ENCODE data around the gene HYI.

DNA sequence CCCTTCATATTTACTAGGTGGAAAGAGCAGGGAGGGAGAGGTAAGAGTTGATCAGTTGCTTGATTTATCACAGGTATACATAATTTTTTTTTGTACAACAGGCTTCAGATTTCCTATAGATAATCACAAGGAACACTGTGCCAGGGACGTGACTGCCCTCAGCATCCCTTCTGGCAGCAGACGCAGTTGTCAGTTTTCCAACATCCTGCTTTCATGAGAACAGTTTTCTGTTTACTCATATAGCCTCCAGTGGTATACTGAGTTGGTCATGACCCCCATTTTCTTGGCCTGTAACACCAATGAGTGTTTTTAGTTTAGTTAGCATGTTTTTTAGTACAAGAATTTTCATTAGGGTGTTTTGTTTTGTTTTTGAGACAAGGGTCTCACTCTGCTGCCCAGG is 39.1 kb upstream of the HYI start:
- TF ChIP-seq, protein P1, sequence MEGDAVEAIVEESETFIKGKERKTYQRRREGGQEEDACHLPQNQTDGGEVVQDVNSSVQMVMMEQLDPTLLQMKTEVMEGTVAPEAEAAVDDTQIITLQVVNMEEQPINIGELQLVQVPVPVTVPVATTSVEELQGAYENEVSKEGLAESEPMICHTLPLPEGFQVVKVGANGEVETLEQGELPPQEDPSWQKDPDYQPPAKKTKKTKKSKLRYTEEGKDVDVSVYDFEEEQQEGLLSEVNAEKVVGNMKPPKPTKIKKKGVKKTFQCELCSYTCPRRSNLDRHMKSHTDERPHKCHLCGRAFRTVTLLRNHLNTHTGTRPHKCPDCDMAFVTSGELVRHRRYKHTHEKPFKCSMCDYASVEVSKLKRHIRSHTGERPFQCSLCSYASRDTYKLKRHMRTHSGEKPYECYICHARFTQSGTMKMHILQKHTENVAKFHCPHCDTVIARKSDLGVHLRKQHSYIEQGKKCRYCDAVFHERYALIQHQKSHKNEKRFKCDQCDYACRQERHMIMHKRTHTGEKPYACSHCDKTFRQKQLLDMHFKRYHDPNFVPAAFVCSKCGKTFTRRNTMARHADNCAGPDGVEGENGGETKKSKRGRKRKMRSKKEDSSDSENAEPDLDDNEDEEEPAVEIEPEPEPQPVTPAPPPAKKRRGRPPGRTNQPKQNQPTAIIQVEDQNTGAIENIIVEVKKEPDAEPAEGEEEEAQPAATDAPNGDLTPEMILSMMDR (IDR thresholded peaks at IDR 0.05), result no peak
- TF ChIP-seq POLR2A (IDR thresholded peaks at IDR 0.05), result no peak

Measured in heart left ventricle (tissue), 13 donors.